GM12878 (cell line): Measurements from ENCODE around the gene SPTLC2. TPM values are rescaled to one million over a fixed set of nuclear protein-coding genes. Genes with fewer than 3 reads are reported as not detected.

Experiments used
- ATAC-seq: fragments of 200-7000 bp; cut with Tn5 transposase; 3 replicates; pipeline ENCODE4 v1.9.1; 2020; ENCODE audit warnings: mild to moderate bottlenecking, moderate library complexity
- BruUV-seq: library from RNA; stranded (reverse); fragments of 400-500 nt; replicated peaks from 2 replicates; lab custom pipeline; 2021; lab: Mats Ljungman, UMichigan
- CTCF ChIA-PET: fragments of 300-600 bp; sonication (Branson Sonifier 250); formaldehyde crosslinking; extraction: SDS; loops from one replicate; lab custom pipeline; 2021; ENCODE audit warnings: inconsistent platforms; lab: Yijun Ruan, JAX
- POLR2A ChIA-PET: fragments of 350-600 bp; formaldehyde crosslinking; extraction: SDS; loops from one replicate; lab custom pipeline; 2021; ENCODE audit warnings: inconsistent platforms; lab: Charles Lee
- RAD21 ChIA-PET: fragments of 300-600 bp; sonication (Branson Sonifier 250); formaldehyde crosslinking; loops from one replicate; lab custom pipeline; 2023; ENCODE audit warnings: antibody characterized with exemption; ENCODE audit not compliant: unreplicated experiment; lab: Charles Lee
- SMC1A ChIA-PET: fragments of 300-600 bp; sonication (Branson Sonifier 250); formaldehyde crosslinking; loops from one replicate; lab custom pipeline; 2023; ENCODE audit not compliant: unreplicated experiment, uncharacterized antibody; lab: Charles Lee
- DNase-seq: peaks from one replicate; pipeline ENCODE4 v3.0.0-alpha.2; 2011; ENCODE audit warnings: low read depth, low spot score
- FAIRE-seq: peaks from 3 replicates; lab custom pipeline; 2011; peaks lifted over from hg19 to GRCh38; lab: Jason Lieb, UNC
- H2AFZ ChIP-seq: 2 replicates; pipeline ENCODE4 v1.6.0; 2011; ENCODE audit warnings: low read depth, low read length, control low read depth; ENCODE audit not compliant: control insufficient read depth
- H3K27ac ChIP-seq: 2 replicates; pipeline ENCODE4 v1.5.1; 2011; ENCODE audit warnings: control low read depth; ENCODE audit not compliant: control insufficient read depth, insufficient read depth
- H3K27me3 ChIP-seq, 2 experiments: replicated peaks in 1 of 2; 2 replicates each; pipeline versions ENCODE4 v1.6.0 to v1.6.1; 2011; ENCODE audit warnings: low read length in 1 of 2; ENCODE audit not compliant: control insufficient read depth in 2 of 2, insufficient read depth in 2 of 2
- H3K36me3 ChIP-seq, 2 experiments: 2 replicates each; pipeline ENCODE4 v1.5.1; 2011; ENCODE audit warnings: low read length in 1 of 2; ENCODE audit not compliant: control insufficient read depth in 2 of 2, insufficient read depth in 2 of 2
- H3K4me1 ChIP-seq: 2 replicates; pipeline ENCODE4 v1.6.1; 2011; ENCODE audit warnings: mild to moderate bottlenecking, low read length, moderate library complexity, mixed read lengths; ENCODE audit not compliant: control insufficient read depth, insufficient read depth
- H3K4me2 ChIP-seq: 2 replicates; pipeline ENCODE4 v1.6.0; 2011; ENCODE audit warnings: control low read depth; ENCODE audit not compliant: control insufficient read depth, insufficient read depth
- H3K4me3 ChIP-seq: fragments of 200-600 bp; sonication (generic); 2 replicates; pipeline ENCODE4 v1.5.1; 2016
- H3K79me2 ChIP-seq: 2 replicates; pipeline ENCODE4 v1.6.0; 2011; ENCODE audit warnings: low read length; ENCODE audit not compliant: control insufficient read depth, insufficient read depth
- H3K9ac ChIP-seq: 2 replicates; pipeline ENCODE4 v1.8.0; 2011; ENCODE audit warnings: low read length, control low read depth, mixed read lengths; ENCODE audit not compliant: control insufficient read depth, insufficient read depth
- H3K9me3 ChIP-seq: replicated peaks from 3 replicates; pipeline ENCODE4 v1.5.1; 2011; ENCODE audit warnings: mild to moderate bottlenecking, low read length; ENCODE audit not compliant: control insufficient read depth, insufficient read depth
- H4K20me1 ChIP-seq: 2 replicates; pipeline ENCODE4 v1.6.0; 2011; ENCODE audit not compliant: control insufficient read depth, insufficient read depth
- BMI1 ChIP-seq: fragments of 450-650 bp; IDR thresholded peaks from 2 replicates; pipeline ENCODE4 v1.6.1; 2016; ENCODE audit warnings: mild to moderate bottlenecking, moderate library complexity, borderline replicate concordance
- CREB1 ChIP-seq: IDR thresholded peaks from 2 replicates; pipeline ENCODE4 v1.6.1; 2012; ENCODE audit warnings: low read depth, mild to moderate bottlenecking, inconsistent platforms
- EP300 ChIP-seq, 2 experiments: fragments of 150-350 bp in 1 of 2; IDR thresholded peaks; 2 replicates each; pipeline ENCODE4 v1.6.1; 2011 to 2012; ENCODE audit warnings: low read depth in 2 of 2, low read length in 2 of 2, borderline replicate concordance in 1 of 2, improper control_type of control experiment in 1 of 2, inconsistent platforms in 1 of 2; ENCODE audit not compliant: control insufficient read depth in 1 of 2
- FOXM1 ChIP-seq: IDR thresholded peaks from 2 replicates; pipeline ENCODE4 v1.6.1; 2012; ENCODE audit warnings: low read depth, mild to moderate bottlenecking, inconsistent platforms, low read length, moderate library complexity
- GATAD2B ChIP-seq: fragments of 450-650 bp; conservative IDR thresholded peaks from 2 replicates; pipeline ENCODE4 v1.6.1; 2017; ENCODE audit warnings: low read depth, mild to moderate bottlenecking, moderate library complexity
- IKZF2 ChIP-seq, 2 experiments: fragments of 450-650 bp; IDR thresholded peaks; 2 replicates each; pipeline ENCODE4 v1.6.1; 2017; ENCODE audit warnings: mild to moderate bottlenecking in 2 of 2, moderate library complexity in 2 of 2
- KAT2A ChIP-seq: conservative IDR thresholded peaks from 2 replicates; pipeline ENCODE4 v1.6.1; 2011; ENCODE audit warnings: low read depth, low read length; ENCODE audit not compliant: control insufficient read depth
- MTA2 ChIP-seq: fragments of 450-650 bp; IDR thresholded peaks from 2 replicates; pipeline ENCODE4 v1.6.1; 2016; ENCODE audit warnings: low read depth, mild to moderate bottlenecking, moderate library complexity
- MXI1 ChIP-seq: fragments of 150-350 bp; IDR thresholded peaks from 2 replicates; pipeline ENCODE4 v1.6.1; 2011; ENCODE audit warnings: low read depth, mild to moderate bottlenecking, inconsistent platforms, low read length, improper control_type of control experiment
- NFIC ChIP-seq: IDR thresholded peaks from 2 replicates; pipeline ENCODE4 v1.6.1; 2012; ENCODE audit warnings: low read depth, mild to moderate bottlenecking, inconsistent platforms, low read length, moderate library complexity
- NR2F1 ChIP-seq: fragments of 450-650 bp; conservative IDR thresholded peaks from 2 replicates; pipeline ENCODE4 v1.6.1; 2017; ENCODE audit warnings: mild to moderate bottlenecking
- PBX3 ChIP-seq: IDR thresholded peaks from 2 replicates; pipeline ENCODE4 v1.6.1; 2011; ENCODE audit warnings: mild to moderate bottlenecking, low read depth, low read length, moderate library complexity; ENCODE audit not compliant: insufficient replicate concordance
- POU2F2 ChIP-seq: IDR thresholded peaks from 3 replicates; pipeline ENCODE4 v1.6.1; 2011; ENCODE audit warnings: low read depth, mild to moderate bottlenecking, low read length, borderline replicate concordance
- SRF ChIP-seq, 2 experiments: IDR thresholded peaks; 2 replicates each; pipeline ENCODE4 v1.6.1; 2011; ENCODE audit warnings: low read depth in 2 of 2, low read length in 2 of 2, mild to moderate bottlenecking in 1 of 2, moderate library complexity in 1 of 2
- USF2 ChIP-seq: IDR thresholded peaks from 2 replicates; pipeline ENCODE4 v1.6.1; 2011; ENCODE audit warnings: low read depth, low read length, improper control_type of control experiment, borderline replicate concordance
- YBX1 ChIP-seq: fragments of 450-650 bp; IDR thresholded peaks from 2 replicates; pipeline ENCODE4 v1.6.1; 2016; ENCODE audit warnings: antibody characterized with exemption
- ZZZ3 ChIP-seq: IDR thresholded peaks from 2 replicates; pipeline ENCODE4 v1.6.1; 2011; ENCODE audit warnings: low read depth; ENCODE audit not compliant: control insufficient read depth, insufficient read length
- WGBS: methylation state at CpG from one replicate; pipeline ENCODE4 v1.1.6; 2016; ENCODE audit warnings: low lambda C conversion rate; ENCODE audit not compliant: insufficient replicate concordance, insufficient coverage; ENCODE audit errors: missing lambda C conversion rate; 5-methylcytosine and 5-hydroxymethylcytosine counted together
- in situ Hi-C: fragments of 300-500 bp; cut with MboI; formaldehyde crosslinking; loops from 9 replicates; pipeline ENCODE4 v1.14.3; 2018; ENCODE audit warnings: mixed read lengths
- intact Hi-C: fragments of 100-400 bp; cut with micrococcal nuclease; formaldehyde crosslinking; loops from one replicate; pipeline ENCODE4 v1.14.2; 2022; ENCODE audit not compliant: unreplicated experiment
- polyA plus RNA-seq, 11 experiments: library from polyadenylated mRNA; depleted of rRNA in 4 of 11; unstranded in 6 of 11; stranded (reverse) in 5 of 11; fragments of >200 nt; fragmentation: Nextera tagmentation in 4 of 11; fragmentation: Illumina TruSeq in 1 of 11; extraction: Ambion mirVana in 4 of 11; extraction: Trizol in 1 of 11; gene quantifications; 1 replicate in 1 of 11; 2 replicates in 10 of 11; pipeline versions ENCODE4 v1.2.1 to v1.2.3, GENCODE V29; 2011 to 2016; ENCODE audit warnings: inconsistent platforms in 2 of 11, missing spikeins in 2 of 11, low read depth in 1 of 11
- total RNA-seq, 4 experiments: library from RNA; depleted of rRNA in 3 of 4; stranded (reverse); fragments of >200 nt in 3 of 4; fragmentation: Illumina TruSeq in 1 of 4; extraction: Trizol in 1 of 4; gene quantifications; 2 replicates each; pipeline versions ENCODE4 v1.2.1 to v1.2.3, GENCODE V29; 2013 to 2021
- TF ChIP-seq, protein P1 (sequence below): fragments of 450-650 bp; IDR thresholded peaks from 2 replicates; pipeline ENCODE4 v1.6.1; 2014; ENCODE audit warnings: mild to moderate bottlenecking
- TF ChIP-seq, protein P2 (sequence below): fragments of 450-650 bp; IDR thresholded peaks from 2 replicates; pipeline ENCODE4 v1.6.1; 2017; ENCODE audit warnings: low read depth, mild to moderate bottlenecking, moderate library complexity

Gene SPTLC2
- total and polyA plus RNA-seq, 10 of the 15 experiments (the other 5 are each of a cell fraction or from before 2014, with no cell fraction given) = 6.9 to 35.1 (median 19.7) TPM

GRCh38 chr14:77593501-77593961 lies 22.9 kb downstream of the SPTLC2 start:
- WGBS = 0% methylated on average over 2 of the region's 2 CpGs
- Histone ChIP-seq H3K36me3 (peaks cover 0 to 10% of the 10 kb centered on the region in 2 experiments; a peak in 1 of 4 replicates), H3K4me1 (peaks cover 32% of the 10 kb centered on the region), H3K79me2 (peaks cover 15% of the 10 kb centered on the region), H4K20me1 (no peaks in the 10 kb centered on the region), H3K27ac (peak overlapping the region; percentile 81), H3K9ac (no peak overlapping the region), H3K4me2 (peak overlapping the region; percentile 19), H3K9me3 (no peaks in the 10 kb centered on the region; the same call in 2 of the 3 replicates), H3K27me3 (no peaks in the 10 kb centered on the region), H2AFZ (no peak overlapping the region), H3K4me3 (no peak overlapping the region)
- no TSS peak for BruUV-seq
- POLR2A ChIA-PET = interaction anchor here (0.9 to 1.1 kb wide), 3 partner anchors 11 to 21 kb away, joined by 3 to 6 read pairs (median 5); no protein-coding TSS in a partner anchor
- DNase-seq (peak; percentile 52), FAIRE-seq (peak; percentile 73), ATAC-seq (peak; percentile 84)
- SMC1A ChIA-PET = interaction anchor here (0.5 to 2.7 kb wide), 11 partner anchors 9 to 186 kb away, joined by 3 to 11 read pairs (median 4); no protein-coding TSS in a partner anchor
- RAD21 ChIA-PET = interaction anchor here (1.4 to 2.7 kb wide), 3 partner anchors 14 to 135 kb away, joined by 4 to 14 read pairs (median 4); no protein-coding TSS in a partner anchor
- in situ Hi-C loops (no loop called here), intact Hi-C loops (no loop called here)
- CTCF ChIA-PET = interaction anchor here (1.0 to 1.4 kb wide), 4 partner anchors 14 to 134 kb away, joined by 3 to 4 read pairs (median 4); no protein-coding TSS in a partner anchor
- TF ChIP-seq SRF (IDR thresholded peaks at IDR 0.05; ENCODE audit: low read depth in 2 of 2, low read length in 2 of 2) (no peak), GATAD2B (0 out of 2 replicates have a peak, but pooled peaks have one; percentile 27), NFIC (peak; percentile 62), MXI1 (no peak), PBX3 (no peak), FOXM1 (no peak; the same call in 1 of the 2 replicates), ZZZ3 (no peak), YBX1 (no peak), MTA2 (peak; percentile 84), CREB1 (no peak), IKZF2 (IDR thresholded peaks at IDR 0.05) (peak; percentile 95), NR2F1 (0 out of 2 replicates have a peak, but pooled peaks have one; percentile 8), POU2F2 (peak; percentile 39; the same call in 1 of the 3 replicates), BMI1 (peak; percentile 46; the same call in 1 of the 2 replicates), USF2 (no peak), KAT2A (no peak), EP300 (IDR thresholded peaks at IDR 0.05; ENCODE audit: borderline replicate concordance in 1 of 2, control insufficient read depth in 1 of 2, low read depth in 2 of 2, low read length in 2 of 2) (peak; percentile 57 to 72; a peak in 3 of 4 replicates)
- TF ChIP-seq, protein P1, sequence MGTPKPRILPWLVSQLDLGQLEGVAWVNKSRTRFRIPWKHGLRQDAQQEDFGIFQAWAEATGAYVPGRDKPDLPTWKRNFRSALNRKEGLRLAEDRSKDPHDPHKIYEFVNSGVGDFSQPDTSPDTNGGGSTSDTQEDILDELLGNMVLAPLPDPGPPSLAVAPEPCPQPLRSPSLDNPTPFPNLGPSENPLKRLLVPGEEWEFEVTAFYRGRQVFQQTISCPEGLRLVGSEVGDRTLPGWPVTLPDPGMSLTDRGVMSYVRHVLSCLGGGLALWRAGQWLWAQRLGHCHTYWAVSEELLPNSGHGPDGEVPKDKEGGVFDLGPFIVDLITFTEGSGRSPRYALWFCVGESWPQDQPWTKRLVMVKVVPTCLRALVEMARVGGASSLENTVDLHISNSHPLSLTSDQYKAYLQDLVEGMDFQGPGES = no peak
- TF ChIP-seq, protein P2, sequence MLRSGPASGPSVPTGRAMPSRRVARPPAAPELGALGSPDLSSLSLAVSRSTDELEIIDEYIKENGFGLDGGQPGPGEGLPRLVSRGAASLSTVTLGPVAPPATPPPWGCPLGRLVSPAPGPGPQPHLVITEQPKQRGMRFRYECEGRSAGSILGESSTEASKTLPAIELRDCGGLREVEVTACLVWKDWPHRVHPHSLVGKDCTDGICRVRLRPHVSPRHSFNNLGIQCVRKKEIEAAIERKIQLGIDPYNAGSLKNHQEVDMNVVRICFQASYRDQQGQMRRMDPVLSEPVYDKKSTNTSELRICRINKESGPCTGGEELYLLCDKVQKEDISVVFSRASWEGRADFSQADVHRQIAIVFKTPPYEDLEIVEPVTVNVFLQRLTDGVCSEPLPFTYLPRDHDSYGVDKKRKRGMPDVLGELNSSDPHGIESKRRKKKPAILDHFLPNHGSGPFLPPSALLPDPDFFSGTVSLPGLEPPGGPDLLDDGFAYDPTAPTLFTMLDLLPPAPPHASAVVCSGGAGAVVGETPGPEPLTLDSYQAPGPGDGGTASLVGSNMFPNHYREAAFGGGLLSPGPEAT = peak; percentile 85
